Renal cortical epithelial cell (primary cell): ENCODE data around the gene PCDHGB5. TPM values are rescaled to one million over a fixed set of nuclear protein-coding genes. Genes with fewer than 3 reads are reported as not detected.
A peak's percentile ranks its signal among the peaks of the same experiment; 100 is the strongest.
"Not testable (repeated sequence)": the region's sequence is repeated elsewhere in the genome, so short reads cannot be mapped to it uniquely, and the experiment has no call there.

Experiments used
- DNase-seq: peaks from one replicate; pipeline ENCODE4 v3.0.0-alpha.2; 2011; ENCODE audit warnings: low read depth
- total RNA-seq: library from RNA; depleted of rRNA; stranded (reverse); fragments of >200 nt; gene quantifications from 2 replicates; pipeline ENCODE4 v1.2.3, GENCODE V29; 2014

PCDHGB5 gene
- total RNA-seq, 1 donor from 2014 or later, result 17.8 TPM

GRCh38 chr5:141375444-141376155 is 22.1 kb upstream of the PCDHGB5 start:
- DNase-seq, result not testable (repeated sequence)

DNA sequence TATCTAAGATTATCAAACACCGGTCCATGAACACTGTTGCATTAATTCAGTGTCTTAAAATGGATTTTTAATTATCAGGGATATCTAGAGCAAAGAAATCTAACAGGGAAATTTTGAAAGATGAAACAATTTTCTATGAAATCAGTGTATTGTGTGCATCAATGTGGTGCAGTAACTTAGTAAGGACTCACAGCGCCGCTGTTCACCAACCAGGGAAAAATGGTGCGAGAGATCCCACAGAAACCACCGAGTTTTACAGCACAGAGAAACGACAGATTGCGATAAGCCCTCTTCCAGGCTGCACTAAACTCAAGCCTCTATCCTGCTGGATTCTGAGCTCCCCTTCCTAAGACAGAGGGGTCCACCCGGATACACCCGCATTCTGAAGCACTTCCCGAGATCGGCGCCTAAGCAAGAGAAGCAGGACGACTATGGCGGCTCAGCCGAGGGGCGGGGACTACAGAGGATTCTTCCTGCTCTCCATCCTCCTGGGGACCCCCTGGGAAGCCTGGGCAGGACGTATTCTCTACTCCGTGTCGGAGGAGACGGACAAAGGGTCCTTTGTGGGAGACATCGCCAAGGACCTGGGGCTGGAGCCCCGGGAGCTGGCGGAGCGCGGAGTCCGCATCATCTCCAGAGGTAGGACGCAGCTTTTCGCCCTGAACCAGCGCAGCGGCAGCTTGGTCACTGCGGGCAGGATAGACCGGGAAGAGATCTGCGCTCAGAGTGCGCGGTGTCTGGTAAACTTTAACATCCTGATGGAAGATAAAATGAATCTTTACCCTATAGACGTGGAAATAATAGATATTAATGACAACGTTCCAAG is 15.1 kb upstream of the PCDHGB5 start, which contains the start of gene PCDHGA7:
TSS of gene PCDHGA7 (plus strand) at position 274 of the 826 bp plus-strand sequence. CDS start at position 432, 158 bp downstream.
- DNase-seq, result peak; percentile 2

DNA sequence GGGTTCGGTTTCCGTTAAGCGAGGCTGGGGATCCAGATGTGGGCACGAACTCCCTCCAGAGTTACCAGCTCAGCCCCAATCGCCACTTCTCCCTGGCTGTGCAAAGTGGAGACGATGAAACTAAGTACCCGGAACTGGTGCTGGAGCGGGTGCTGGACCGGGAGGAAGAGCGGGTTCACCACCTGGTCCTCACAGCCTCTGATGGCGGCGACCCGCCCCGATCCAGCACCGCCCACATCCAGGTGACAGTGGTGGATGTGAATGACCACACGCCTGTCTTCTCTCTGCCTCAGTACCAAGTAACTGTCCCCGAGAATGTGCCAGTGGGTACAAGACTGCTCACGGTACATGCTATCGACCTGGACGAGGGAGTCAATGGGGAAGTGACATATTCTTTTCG is 14.4 kb upstream of the PCDHGB5 start:
- DNase-seq, result no peak

DNA sequence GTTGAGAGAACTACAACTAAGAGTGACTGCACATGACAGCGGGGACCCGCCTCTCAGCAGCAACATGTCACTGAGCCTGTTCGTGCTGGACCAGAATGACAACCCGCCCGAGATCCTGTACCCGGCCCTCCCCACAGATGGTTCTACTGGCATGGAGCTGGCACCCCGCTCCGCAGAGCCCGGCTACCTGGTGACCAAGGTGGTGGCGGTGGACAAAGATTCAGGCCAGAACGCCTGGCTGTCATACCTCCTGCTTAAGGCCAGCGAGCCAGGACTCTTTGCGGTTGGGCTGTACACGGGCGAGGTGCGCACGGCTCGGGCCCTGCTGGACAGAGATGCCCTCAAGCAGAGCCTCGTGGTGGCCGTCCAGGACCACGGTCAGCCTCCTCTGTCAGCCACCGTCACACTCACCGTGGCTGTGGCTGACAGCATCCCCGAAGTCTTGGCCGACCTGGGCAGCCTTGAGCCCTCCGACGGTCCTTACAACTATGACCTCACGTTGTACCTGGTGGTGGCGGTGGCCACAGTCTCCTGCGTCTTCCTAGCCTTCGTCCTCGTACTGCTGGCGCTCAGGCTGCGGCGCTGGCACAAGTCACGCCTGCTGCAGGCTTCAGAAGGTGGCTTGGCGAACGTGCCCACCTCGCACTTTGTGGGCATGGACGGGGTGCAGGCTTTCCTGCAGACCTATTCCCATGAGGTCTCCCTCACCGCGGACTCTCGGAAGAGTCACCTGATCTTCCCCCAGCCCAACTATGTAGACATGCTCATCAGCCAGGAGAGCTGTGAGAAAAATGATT is 13.1 kb upstream of the PCDHGB5 start:
- DNase-seq, result no peak

DNA sequence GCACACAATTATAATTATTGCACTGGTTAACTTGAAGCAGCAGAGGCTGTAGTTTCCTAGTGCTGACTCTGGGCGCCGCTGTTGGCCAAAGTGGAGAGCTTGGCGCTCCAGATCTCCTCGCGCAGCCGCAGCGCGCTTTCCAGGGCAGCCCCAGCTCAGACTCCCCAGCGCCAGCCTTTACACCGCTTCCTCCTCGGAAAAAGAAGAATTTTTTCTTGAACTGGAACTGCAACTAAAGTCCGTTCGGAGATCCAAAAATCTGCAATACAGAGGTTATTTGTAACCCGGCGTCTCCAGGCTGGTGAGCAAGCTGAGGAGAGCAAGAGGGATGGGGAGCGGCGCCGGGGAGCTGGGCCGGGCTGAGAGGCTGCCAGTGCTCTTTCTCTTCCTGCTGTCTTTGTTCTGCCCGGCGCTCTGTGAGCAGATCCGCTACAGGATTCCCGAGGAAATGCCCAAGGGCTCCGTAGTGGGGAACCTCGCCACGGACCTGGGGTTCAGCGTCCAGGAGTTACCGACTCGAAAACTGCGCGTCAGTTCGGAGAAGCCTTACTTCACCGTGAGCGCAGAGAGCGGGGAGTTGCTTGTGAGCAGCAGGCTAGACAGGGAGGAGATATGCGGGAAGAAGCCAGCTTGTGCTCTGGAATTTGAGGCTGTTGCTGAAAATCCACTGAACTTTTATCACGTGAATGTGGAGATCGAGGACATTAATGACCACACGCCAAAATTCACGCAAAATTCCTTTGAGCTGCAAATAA is 10.0 kb upstream of the PCDHGB5 start, which contains the start of gene PCDHGB4:
TSS of gene PCDHGB4 (plus strand) at position 142 of the 755 bp plus-strand sequence. CDS start at position 329, 187 bp downstream.
- peak; percentile 6 for DNase-seq

- no peak for DNase-seq
Observed at GRCh38 chr5:141388661-141389060, 9.1 kb upstream of the PCDHGB5 start.

DNA sequence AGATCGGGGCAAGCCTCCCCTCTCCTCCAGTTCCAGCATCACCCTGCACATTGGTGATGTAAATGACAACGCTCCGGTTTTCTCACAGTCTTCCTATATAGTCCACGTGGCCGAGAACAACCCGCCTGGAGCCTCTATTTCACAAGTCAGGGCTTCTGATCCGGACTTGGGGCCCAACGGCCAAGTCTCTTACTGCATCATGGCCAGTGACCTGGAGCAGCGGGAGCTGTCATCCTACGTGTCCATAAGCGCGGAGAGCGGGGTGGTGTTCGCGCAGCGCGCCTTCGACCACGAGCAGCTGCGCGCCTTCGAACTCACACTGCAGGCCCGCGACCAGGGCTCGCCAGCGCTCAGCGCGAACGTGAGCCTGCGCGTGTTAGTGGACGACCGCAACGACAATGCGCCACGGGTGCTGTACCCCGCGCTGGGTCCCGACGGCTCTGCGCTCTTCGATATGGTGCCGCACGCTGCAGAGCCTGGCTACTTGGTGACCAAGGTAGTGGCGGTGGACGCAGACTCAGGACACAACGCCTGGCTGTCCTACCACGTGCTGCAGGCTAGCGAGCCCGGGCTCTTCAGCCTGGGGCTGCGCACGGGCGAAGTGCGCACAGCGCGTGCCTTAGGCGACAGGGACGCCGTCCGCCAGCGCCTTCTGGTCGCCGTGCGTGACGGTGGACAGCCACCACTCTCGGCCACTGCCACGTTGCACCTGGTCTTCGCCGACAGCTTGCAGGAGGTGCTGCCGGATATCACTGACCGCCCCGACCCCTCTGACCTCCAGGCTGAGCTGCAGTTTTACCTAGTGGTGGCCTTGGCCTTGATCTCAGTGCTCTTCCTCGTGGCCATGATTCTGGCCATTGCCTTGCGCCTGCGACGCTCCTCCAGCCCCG is 8.3 kb upstream of the PCDHGB5 start:
- no peak for DNase-seq

DNA sequence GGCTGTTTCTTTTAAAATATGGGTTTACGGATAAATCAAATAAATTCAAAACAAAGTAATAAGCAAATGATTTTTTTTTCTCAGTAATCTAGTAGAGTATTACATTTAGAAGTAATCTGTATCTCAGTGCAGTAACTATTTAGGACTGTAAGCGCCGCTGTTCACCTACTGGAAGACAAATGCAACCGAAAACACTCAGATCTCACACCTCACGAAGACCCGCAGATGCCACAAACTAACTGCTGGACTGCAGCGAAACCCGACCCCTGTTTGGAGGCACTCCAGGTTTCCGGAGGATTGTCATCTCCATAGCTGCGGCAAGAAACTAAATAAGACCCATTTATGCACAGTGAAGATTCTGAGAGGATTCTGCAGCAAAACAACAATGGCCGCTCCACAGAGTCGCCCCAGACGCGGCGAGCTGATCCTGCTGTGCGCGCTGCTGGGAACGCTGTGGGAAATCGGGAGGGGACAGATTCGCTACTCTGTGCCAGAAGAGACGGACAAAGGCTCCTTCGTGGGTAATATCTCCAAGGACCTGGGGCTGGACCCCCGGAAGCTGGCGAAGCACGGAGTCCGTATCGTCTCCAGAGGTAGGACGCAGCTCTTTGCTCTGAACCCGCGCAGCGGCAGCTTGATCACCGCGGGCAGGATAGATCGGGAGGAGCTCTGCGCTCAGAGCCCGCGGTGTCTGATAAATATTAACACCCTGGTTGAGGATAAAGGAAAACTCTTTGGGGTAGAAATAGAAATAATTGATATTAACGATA is 5.1 kb upstream of the PCDHGB5 start, which contains the start of gene PCDHGA8:
TSS of gene PCDHGA8 (plus strand) at position 205 of the 770 bp plus-strand sequence. CDS start at position 386, 181 bp downstream.
- no peak for DNase-seq

- no peak for DNase-seq
Observed at GRCh38 chr5:141393267-141393666, 4.5 kb upstream of the PCDHGB5 start.

GRCh38 chr5:141394401-141395187 is 3.2 kb upstream of the PCDHGB5 start:
- DNase-seq, result not testable (repeated sequence)

DNA sequence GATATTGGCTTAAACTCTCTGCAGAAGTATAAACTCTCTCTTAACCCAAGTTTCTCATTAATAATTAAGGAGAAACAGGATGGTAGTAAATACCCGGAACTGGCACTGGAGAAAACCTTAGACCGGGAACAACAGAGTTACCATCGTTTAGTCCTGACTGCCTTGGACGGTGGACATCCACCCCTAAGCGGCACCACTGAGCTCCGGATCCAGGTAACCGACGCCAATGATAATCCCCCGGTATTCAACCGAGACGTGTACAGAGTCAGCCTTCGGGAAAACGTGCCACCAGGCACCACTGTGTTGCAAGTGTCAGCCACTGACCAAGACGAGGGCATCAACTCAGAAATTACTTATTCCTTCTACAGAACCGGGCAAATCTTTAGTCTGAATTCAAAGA is 861 bp downstream of the PCDHGB5 start:
- no peak for DNase-seq

- DNase-seq, result no peak
Observed at GRCh38 chr5:141399555-141400258, 2.0 kb downstream of the PCDHGB5 start.

- peak; percentile 15 for DNase-seq
Observed at GRCh38 chr5:141402553-141403243, 5.0 kb downstream of the PCDHGB5 start, which contains the start of gene PCDHGA9. Gene PCDHGA9, plus strand, starts transcription at chr5:141402778. Its CDS starts 175 bp downstream, at chr5:141402953.

- DNase-seq, result no peak
Observed at GRCh38 chr5:141403387-141403786, 5.6 kb downstream of the PCDHGB5 start.

GRCh38 chr5:141407790-141408505 is 10.2 kb downstream of the PCDHGB5 start, which contains the start of gene PCDHGB6:
Gene PCDHGB6, plus strand, starts transcription at chr5:141408021. Its CDS starts 182 bp downstream, at chr5:141408203.
- DNase-seq, result peak; percentile 7
